ENCODE measurements around the gene MIPEP.

MIPEP gene

GRCh38 chr13:23921451-23921888 lies 32.3 kb upstream of the MIPEP start:
- no peak overlapping the region for H3K4me3 ChIP-seq (ENCODE audit: low read depth, low read length)
- DNase-seq (ENCODE audit: low read depth), result peak; percentile 57
- no peak for TF ChIP-seq POLR2A (IDR thresholded peaks at IDR 0.05; ENCODE audit: extremely low read depth, insufficient read length)
- no peak for TF ChIP-seq MYC (IDR thresholded peaks at IDR 0.05; ENCODE audit: low read depth, low read length)
- TF ChIP-seq CTCF (IDR thresholded peaks at IDR 0.05; ENCODE audit: low read depth, low read length), result peak; percentile 63

DNA sequence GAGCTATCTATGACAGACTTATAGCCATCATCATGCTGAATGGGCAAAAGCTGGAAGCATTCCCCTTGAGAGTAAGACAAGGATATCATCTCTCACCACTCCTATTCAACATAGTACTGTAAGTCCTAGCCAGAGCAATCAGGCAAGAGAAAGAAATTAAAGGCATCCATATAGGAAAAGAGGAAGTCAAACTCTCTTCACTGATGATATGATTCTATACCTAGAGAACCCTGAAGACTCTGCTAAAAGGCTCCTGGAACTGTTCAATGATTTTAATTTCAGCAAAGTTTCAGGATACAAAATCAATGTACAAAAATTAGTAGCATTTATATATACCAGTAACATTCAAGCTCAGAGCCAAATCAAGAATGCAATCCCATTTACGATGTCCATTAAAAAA lies 29.8 kb upstream of the MIPEP start:
- TF ChIP-seq CTCF (IDR thresholded peaks at IDR 0.05; ENCODE audit: low read depth, low read length) (no peak), MYC (IDR thresholded peaks at IDR 0.05; ENCODE audit: low read depth, low read length) (no peak), POLR2A (IDR thresholded peaks at IDR 0.05; ENCODE audit: extremely low read depth, insufficient read length) (no peak)
- TF ChIP-seq, protein P1, sequence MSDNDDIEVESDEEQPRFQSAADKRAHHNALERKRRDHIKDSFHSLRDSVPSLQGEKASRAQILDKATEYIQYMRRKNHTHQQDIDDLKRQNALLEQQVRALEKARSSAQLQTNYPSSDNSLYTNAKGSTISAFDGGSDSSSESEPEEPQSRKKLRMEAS (IDR thresholded peaks at IDR 0.05; ENCODE audit: low read depth, low read length), result no peak
- DNase-seq (ENCODE audit: low read depth), result no peak
- no peak overlapping the region for H3K4me3 ChIP-seq (ENCODE audit: low read depth, low read length)

DNA sequence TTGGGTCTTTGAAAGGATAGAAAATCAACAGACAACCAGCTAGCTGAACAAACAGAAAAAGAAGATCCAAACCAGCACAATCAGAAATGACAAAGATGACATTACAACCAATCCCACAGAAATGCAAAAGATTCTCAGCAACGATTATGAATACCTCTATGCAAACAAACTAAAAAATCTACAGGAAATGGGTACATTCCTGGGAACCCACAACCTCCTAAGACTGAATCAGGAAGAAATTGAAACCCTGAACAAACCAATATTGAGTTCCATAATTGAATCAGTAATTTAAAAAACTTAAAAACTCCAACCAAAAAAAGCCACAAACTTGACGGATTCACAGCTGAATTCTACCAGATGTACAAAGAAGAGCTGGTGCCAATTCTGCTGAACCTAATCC lies 29.0 kb upstream of the MIPEP start:
- TF ChIP-seq POLR2A (IDR thresholded peaks at IDR 0.05; ENCODE audit: extremely low read depth, insufficient read length) (no peak), CTCF (IDR thresholded peaks at IDR 0.05; ENCODE audit: low read depth, low read length) (no peak), MYC (IDR thresholded peaks at IDR 0.05; ENCODE audit: low read depth, low read length) (no peak)
- TF ChIP-seq, protein P1 (IDR thresholded peaks at IDR 0.05; ENCODE audit: low read depth, low read length), result no peak
- H3K4me3 ChIP-seq (ENCODE audit: low read depth, low read length), result no peak overlapping the region
- no peak for DNase-seq (ENCODE audit: low read depth)

GRCh38 chr13:23915308-23915707 lies 26.1 kb upstream of the MIPEP start:
- TF ChIP-seq CTCF (IDR thresholded peaks at IDR 0.05; ENCODE audit: low read depth, low read length) (no peak), POLR2A (IDR thresholded peaks at IDR 0.05; ENCODE audit: extremely low read depth, insufficient read length) (no peak), MYC (IDR thresholded peaks at IDR 0.05; ENCODE audit: low read depth, low read length) (no peak)
- TF ChIP-seq, protein P1 (IDR thresholded peaks at IDR 0.05; ENCODE audit: low read depth, low read length), result no peak
- DNase-seq (ENCODE audit: low read depth), result no peak
- H3K4me3 ChIP-seq (ENCODE audit: low read depth, low read length), result no peak overlapping the region

GRCh38 chr13:23912469-23912868 lies 23.3 kb upstream of the MIPEP start:
- TF ChIP-seq MYC (IDR thresholded peaks at IDR 0.05; ENCODE audit: low read depth, low read length), result no peak
- no peak for TF ChIP-seq POLR2A (IDR thresholded peaks at IDR 0.05; ENCODE audit: extremely low read depth, insufficient read length)
- TF ChIP-seq, protein P1 (IDR thresholded peaks at IDR 0.05; ENCODE audit: low read depth, low read length), result no peak
- no peak for TF ChIP-seq CTCF (IDR thresholded peaks at IDR 0.05; ENCODE audit: low read depth, low read length)
- no peak overlapping the region for H3K4me3 ChIP-seq (ENCODE audit: low read depth, low read length)
- no peak for DNase-seq (ENCODE audit: low read depth)

DNA sequence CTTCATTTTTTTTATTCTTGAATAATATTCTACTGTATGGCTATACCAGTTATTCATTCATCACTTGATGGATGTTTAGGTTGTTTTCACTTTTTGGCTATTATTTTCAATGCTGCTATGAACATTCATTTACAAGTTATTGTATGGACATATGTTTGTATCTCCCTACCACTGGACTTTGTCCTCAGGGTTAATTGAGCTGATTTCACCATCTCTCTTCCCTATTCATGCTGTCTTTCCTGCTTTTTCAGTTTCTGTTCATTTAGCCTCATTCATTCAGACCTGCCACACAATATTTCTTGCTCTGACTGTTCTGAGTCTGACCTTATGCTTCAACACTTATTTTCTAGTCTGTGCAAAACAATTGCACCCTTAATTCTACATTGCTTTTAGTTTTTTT lies 20.4 kb upstream of the MIPEP start:
- H3K4me3 ChIP-seq (ENCODE audit: low read depth, low read length), result no peak overlapping the region
- no peak for DNase-seq (ENCODE audit: low read depth)
- TF ChIP-seq MYC (IDR thresholded peaks at IDR 0.05; ENCODE audit: low read depth, low read length) (no peak), CTCF (IDR thresholded peaks at IDR 0.05; ENCODE audit: low read depth, low read length) (no peak), POLR2A (IDR thresholded peaks at IDR 0.05; ENCODE audit: extremely low read depth, insufficient read length) (no peak)
- TF ChIP-seq, protein P1 (IDR thresholded peaks at IDR 0.05; ENCODE audit: low read depth, low read length), result no peak
